AG20443 (cell line): ENCODE data around the gene PLXND1.

ENCODE experiments used
- DNase-seq: peaks from one replicate; pipeline ENCODE4 v3.0.0; 2012; ENCODE audit warnings: low spot score, mixed read lengths

The PLXND1 gene

DNA sequence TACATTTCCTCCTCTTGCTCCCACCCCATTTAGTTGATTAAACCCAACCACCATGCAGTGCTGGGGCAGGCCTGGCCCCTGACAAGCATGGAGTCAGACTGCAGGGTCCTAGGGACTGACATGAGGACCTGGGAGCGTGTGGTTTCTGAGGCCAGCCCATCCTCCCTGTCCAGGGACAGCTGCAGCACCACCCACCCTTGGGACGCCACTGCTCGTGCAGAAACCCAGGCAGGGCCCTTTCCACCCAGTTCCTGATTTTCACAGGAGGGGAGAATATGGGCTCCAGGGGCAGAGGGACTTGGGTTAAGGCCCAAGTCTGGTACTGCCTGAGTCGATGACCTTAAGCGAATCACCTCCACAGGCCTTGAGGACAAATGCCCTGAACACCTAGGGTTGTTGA is 23.7 kb downstream of the PLXND1 start:
- no peak for DNase-seq

DNA sequence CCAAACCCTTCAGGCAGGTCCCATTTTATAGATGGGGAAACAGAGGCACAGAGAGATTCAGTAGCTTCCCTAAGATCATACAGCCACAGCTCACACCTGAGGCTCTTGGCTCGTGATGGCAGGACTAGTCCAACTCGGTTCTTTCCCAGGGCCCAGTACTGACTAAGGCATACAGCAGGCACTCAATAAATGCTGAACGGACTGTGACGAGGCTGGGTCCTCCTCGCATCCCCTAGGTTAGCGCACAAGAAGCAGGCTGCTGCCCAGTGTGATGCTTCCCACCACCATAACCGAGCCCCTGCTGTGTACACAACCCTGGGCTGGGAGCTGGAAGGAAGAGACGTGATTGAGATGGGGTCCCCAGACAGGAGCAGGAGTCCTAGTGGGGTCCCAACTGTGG is 24.9 kb downstream of the PLXND1 start:
- DNase-seq = no peak

DNA sequence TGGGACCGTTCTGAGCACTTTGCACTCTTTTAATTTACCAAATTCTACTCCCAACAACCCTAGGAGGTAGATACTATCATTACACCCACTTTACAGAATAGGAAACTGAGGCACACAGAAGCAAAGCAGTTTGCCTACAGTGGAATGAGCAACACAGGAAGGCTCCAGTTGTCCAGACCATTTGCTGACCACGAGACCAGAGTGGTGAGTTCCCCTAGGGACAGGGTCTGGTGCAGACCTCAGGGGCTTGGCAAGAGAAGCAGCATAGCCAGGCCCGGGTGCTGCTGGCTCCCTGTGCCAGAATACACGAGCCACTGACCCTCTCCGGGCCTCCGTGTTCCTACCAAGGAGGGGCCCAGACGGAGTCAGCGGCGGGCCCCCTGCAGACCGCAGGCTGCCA is 26.5 kb downstream of the PLXND1 start:
- no peak for DNase-seq

DNA sequence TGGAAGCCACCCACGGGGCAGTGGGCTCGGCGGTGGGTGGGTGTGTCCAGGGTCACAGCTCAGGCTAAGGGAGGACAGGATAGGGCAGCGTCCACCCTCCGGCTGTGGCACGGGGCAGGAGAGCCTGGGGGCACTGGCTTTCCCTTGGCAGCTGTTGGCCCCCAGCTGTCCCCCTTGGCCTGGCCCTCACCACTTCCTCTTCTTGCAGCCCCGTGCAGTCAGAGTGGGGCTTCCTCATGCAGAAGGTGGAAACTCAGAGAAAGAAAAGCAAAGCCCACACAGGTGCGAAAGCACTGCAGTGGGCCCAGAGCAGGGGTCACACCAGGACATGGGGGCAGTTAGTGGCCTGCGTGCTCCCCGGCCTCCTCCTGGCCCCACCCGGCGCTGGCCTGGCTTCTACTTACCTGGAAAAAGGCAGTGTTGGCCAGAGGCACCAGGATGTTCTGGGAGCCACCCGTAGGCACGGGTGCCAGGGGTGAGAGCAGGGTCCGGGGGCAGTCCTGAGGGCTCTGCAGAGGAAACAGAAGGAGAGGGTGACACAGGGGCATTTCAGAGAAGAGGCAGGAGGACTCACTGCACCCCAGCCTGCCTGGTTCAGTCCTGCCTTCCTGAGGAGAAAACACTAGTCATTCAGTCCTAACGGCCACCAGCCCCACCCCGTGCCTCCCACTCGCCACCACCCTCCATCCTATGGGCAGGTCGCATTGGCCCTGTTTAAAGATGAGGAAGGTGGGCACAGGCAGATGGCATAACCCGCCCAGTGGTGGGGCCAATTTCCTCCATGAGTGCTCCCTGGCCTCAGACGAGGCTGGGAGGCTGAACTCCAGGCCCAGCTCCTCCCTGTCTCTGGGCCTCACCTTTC is 28.3 kb downstream of the PLXND1 start:
- no peak for DNase-seq

DNA sequence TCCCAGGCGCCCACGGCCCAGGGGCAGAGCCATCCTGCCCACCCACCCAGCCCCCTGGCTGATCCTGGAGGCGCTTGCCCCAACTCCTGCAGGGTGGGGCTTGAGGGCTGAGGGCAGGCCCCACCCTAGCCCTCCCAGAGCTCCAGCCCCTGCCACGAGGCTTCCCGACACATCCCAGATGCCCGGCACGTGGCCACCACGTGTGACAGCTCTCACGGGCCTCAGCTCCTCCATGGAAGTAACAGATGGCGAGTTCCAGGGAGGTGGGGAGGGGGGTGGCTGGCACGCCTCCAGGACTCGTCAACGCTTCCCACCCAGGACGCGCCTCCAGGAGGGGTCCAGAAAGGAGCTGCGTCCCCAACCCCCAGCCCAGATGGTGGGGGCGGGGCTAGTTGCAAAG is 29.1 kb downstream of the PLXND1 start:
- no peak for DNase-seq

DNA sequence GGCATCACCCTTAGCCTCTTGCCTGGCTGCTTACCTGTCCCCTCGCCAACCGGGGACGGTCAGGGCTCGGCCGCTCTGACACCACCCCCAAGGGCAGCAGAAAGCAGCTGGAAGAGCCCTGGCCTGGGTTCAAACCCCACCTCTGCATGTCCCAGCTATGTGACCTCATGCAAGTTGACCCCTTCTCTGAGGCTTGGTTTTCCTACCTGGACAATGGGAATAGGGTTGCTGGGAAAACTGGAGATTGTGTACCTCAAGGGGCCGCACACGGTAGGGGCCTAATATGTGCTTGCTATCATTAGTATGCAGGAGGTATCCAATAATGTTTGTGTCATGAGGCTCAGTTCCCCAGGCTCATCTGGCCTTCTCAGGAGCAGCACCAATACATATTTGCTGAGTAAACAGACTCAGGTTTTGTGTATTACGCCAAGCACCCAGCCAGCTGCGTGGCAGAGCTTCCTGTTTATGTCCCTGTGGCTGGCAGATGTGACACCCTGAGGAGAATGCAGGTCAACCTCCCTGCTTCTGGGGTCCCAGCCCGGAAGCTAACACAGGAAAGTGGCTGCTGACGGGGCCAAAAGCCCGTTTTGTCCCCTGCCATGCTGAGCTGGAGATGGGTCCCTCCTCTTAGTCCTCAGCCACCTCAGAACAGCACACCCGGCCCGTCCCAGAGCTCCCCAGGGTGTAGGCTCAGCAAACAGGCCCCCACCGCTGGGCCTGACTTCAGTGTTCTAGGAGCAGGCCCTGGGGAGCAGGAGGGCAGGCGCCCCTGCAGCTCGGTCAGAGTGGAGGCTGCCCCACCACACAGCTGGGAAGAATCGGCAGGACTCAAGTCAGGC is 29.7 kb downstream of the PLXND1 start:
- DNase-seq = no peak

DNA sequence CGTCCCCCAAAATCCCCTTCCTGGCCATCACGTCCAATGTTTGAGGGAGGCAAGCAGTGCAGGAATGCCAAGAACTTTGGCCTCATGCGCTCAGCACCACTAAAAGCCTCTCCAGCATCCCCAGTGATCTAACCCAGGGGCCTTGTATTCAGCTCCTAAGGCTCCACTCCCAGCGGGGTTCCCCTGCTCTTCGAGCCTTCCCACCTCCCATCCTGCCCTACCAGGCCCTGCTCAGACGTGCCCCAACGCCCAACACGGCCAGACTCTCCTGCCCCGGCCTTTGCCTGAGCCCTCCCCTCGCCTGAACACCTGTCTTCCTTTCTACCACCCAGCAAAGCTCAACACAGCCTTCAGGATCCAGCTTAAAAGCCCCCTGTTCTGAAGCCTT is 30.5 kb downstream of the PLXND1 start:
- DNase-seq = no peak

DNA sequence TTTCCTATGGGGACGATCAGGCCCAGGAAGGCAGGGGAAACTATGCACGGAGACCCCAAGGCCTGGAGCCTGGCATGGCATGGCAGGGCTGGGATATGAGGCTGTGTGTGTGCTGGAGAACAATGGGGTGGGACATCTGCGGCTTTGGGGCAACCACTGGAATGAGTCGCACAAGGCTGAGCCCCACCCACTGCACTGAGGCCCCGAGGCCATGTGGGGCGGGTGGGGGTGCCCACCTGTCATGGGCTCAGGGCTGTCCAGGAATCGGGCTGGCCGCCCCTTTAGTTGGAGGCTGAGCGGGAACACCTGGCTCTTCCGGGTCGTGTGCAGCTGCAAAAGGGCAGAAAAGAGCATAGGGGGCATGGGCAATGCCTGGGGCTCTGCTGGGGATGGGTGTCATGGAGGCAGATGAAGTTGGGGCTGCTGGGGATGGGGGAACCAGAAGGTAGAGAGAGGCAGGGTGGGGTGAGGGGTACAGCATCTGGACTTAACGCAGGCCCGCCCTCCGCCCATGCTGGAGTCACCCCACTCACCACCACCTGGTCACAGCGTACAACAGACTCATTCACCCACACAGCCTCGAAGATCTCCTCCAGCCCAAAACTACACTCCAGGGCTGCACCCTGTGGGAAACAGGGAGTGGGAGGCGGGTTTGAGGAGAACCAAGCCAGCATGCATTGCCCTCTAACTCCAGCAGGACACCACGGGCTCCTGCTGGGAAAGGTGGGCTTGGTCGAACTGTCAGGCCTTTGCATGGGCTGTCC is 31.1 kb downstream of the PLXND1 start:
- no peak for DNase-seq

DNA sequence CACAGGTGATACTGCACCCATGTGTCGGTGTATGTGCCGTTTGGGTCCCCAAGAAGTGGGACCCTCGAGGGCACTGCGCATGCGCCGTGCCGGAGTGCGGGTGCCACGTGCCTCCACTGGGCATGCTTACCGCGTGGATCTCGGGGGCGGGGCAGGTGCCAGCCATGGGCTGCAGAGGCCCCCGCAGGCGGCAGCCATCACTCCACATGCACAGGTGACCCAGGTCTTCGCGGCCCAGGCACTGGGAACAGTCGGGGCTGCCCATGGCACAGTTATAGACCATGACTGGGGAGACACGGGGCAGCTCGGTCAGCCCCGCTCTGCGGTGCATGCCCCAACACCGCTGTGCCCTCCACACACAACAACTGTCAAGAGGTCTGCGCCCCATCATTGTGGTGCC is 32.3 kb downstream of the PLXND1 start:
- DNase-seq = no peak

DNA sequence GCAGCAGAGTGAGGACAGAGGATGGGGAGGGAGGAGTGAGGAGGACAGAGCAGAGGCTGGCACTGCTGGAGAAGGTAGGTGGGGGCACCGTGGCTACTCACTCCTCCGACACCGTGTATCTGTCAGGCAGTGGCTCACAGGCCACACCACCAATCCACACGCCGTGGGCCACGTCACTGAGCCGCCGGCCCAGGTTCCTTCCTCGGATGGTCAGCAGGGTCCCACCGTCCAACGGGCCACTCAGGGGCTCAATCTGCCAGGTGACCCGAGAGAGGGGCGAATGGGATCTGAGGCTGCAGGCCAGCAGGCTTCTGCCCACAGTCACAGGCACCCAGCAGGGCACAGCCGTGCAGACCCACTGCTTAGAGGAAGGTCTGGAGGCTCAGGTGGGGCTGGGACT is 33.0 kb downstream of the PLXND1 start:
- DNase-seq = no peak

DNA sequence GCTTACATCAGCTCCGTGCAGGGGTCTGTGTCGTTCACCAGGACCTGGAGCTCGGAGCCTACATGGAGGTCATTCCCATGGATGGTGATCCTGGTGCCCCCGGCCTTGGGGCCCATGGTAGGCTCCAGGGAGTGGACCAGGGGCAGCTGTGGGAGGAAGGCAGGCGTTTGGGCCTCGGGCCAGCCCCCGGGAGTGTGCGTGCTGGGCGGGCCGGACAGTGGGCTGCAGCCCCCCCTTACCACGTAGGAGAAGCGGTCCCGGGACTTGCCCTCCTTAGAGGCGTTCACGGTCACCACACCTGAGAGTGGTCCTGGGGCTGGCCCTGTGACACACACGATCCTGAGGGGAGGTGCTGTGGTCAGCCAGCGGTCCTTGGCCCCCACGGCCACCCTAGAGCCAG is 33.9 kb downstream of the PLXND1 start:
- DNase-seq = no peak

DNA sequence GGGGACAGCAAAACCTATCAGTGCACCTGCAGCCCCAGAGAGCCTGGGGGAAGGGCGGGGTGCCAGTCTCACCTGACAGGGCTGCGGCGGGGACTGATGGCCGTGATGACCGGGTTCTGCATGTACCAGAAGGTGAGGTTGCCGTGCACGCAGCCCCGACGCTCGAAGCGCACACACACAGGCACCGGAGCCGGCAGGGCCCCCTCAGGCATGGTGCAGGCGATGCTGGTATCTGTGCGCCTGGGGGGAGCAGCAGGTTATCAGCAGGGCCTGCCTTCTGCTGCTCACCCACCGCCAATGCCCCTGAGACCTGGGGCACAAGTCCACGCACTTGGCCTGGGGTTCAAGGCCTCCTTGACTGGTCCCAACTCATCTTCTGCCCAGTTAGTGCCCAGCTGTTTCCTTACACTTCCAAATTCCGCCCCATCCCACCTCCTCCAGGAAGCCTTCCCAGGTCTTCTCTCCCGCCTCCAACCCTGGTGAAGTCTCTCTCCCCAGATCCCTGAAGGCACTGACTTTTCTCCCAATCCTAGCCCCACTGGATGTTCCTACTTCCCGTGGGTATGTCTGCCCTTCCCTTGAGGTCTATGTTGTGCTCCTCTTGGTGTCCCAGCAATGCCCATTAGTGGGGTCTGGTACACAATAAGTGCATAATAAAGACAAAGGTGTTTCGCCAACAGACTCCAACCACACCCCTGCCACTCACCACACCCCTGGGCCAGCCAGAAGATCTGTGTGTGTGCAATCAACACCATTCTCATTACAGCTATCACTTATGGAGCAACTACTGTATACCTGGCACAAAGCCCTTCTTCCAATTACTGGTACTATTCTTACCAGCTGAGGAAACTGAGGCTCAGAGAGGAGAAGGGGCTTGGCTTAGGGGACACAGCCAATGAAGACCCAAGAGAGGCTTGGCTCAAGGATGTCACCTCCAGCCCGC is 34.6 kb downstream of the PLXND1 start:
- no peak for DNase-seq

DNA sequence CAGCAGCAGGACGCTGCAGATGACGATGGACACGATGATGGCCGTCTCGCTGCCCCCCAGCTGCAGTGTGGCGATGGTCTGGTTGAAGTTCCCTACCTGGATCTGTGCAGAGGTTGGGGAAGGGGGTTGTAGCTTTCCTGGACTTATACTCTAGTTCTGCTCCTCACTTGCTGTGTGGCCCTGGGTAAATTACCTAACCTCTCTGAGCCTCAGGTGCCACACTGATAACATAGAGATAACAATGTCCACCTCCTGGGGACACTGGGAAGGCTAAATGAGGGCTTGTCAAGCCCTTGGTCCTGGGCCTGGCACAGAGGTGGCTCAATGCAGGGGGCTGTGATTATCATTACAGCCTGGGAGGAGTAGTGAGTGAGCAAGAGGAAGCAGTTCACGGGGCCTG is 36.6 kb downstream of the PLXND1 start:
- DNase-seq = no peak

DNA sequence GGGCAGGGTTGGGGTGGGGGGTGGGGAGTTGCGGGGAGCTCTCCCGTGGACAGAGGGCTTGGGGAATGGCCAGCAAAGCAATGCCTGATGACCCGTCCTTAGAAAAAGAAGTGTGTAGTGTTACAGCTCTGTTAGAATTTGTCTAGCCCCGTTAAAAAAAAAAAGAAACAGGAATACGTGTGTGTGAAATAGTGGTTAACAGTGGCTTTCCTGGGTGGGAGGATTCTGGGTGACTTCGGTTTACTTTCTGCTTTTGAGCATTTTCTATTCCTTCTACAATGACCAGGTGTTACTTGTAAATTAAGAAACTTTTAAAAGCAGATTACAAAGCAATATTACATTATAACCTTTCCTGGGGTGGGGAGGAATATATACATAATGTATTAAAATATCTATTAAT is 38.5 kb downstream of the PLXND1 start:
- DNase-seq = no peak

DNA sequence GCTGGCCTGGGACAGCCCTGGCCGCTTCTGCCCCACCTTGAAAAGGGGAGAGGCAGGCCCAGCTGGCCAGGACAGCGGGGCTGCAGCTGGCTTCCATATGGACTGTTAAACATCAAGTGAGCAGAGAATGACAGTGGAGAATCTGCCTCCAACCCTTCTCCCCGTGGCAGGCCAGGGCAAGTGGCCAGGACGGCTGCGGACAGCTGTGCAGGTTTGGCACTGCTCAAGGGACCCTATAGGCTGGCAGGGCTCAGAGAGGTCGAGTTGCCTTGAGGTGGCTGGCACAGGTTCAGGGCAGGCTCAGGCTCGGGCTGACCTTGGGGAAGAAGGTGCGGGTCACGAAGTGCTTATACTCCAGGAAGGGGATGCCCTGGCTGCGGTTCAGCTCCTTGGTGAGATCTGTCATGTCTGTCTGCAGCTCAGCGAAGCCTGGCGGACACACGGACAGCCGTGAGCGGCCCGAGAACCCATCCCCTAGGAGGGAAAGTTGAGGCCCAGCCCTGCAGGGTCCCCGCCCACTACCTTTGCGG is 39.2 kb downstream of the PLXND1 start:
- DNase-seq = no peak

DNA sequence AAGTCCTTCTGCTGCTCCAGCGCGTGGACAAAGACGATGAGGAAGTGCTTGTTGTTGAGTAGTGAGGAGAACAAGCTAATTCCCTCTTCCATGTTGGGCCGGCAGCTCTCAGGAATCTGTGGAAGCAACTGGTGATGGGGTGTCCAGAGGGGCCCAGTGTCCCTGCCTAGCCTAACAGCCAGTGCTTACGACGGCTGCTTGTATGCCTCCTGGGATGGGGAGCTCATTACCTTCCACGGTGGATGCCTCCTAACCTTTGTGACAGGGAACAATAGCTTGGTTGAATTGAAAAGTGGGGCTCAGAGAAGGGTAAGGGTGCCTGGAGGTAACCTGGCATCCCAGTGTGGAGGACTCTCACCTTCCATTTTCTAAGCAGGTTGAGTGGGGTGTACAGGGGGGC is 40.6 kb downstream of the PLXND1 start:
- no peak for DNase-seq

DNA sequence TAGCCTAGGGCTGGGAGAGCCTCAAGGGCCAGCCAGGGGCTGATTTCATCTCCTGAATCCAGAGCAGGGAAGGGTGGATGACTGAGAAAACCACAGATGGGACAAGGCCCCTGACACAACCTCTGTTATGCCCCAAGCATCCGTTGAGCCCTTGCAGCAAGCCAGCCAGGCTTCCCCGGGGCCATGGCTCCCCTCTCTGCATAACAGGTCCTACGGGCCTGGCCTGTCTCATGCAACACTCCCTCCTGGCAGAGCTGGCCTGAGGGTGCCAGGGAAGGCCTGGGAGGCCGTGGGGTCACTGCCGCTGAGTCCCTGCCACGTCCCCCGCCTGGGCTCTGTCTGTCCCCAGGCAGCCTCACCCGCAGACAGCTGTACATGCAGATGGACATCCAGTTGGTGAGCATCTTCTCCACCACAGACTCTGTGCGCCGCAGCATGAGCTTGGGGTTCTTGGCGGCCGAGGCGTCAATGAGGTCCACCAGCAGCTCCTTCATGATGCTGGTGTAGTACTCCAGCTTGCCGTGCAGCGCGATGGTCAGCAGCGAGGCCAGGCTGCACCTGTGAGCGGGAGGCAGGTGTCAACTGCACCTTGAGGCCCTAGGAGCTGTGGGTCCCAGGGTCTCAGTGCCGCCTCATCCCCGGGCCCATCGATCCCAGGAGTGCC is 41.4 kb downstream of the PLXND1 start:
- no peak for DNase-seq

DNA sequence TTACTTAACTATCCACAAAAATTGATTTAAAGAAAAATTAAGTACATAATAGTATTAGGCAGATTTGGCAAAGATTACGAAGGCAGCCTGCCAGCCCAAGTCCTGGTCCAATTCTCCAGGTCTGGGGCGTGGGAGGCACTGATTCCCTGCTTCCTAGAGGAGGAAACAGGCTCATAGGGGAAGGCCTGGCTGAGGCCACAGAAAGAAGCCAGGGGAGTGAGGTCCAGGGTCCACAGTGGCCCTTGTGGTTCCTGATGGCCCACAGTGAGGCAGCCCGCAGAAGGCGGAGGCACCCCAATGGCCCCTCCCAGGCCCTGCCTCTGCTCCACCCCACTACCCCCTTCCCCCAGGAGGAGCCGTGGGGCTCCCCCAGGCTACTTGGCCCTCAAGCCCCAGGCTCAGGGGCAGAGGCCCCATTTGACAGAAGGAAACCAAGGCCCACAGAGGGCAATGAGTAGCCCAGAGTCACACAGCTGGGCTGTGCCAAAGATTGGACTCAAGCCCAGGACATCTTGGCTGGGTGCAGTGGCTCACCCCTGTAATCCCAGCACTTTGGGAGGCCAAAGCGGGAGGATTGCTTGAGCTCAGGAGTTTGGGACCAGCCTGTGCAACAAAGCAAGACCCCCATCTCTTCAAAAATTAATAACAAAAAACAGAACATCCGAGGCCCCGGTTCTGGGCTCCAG is 42.5 kb downstream of the PLXND1 start:
- DNase-seq = no peak

DNA sequence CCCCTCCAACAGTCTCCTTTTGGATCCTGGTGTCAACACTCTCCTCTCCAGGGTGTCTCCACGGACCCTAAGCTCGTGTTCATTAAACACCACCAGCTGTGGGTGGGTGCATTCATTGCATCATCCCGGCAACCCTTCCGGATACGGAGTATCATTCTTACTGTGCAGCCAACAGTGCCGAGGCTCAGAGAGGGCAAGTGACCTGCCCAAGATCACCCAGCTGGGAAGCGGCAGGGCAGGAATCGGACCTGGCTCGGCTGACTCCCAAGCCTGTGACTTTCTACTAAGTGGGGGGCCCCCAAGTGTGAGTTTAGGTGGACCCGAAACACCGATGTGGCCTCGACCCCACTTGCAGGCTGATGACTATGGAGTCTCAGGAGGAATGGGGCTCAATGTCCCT is 43.1 kb downstream of the PLXND1 start:
- no peak for DNase-seq

DNA sequence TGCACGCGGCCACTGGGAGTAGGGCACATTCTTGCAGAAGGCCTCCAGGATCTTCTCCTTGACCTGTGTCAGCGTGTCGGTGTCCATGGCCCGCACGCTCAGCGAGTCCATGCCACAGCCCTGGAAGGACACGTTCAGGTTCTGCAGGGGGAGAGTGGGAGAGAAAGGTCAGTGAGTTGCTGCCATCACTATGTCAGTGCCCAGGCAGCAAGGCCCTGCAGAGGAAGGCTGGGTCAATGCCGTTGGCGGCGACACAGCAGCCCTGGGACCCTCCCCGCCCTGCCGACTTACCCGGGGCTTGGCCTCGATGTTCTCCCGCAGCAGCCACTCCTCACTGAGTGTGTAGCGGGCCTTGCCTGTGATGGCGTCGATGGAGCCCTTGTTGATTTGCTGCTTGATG is 43.7 kb downstream of the PLXND1 start:
- no peak for DNase-seq
